Activated CD4-positive, alpha-beta memory T cell treated with anti-CD3 and anti-CD28 coated beads, Interleukin-2, amount 10 ng/mL, durations not matched to agents 7 days and 5 days (primary cell): ENCODE data around the gene ZNF208. TPM values are rescaled to one million over a fixed set of nuclear protein-coding genes. Genes with fewer than 3 reads are reported as not detected.

ENCODE experiments used
- total RNA-seq, 2 experiments: library from RNA; stranded (reverse); gene quantifications; one replicate each; pipeline ENCODE4 v1.2.3, GENCODE V29; 2021

ZNF208 gene
- total RNA-seq, 2 experiments from 2014 or later = 0.78 to 1.9 TPM

Other genes with a start within 250 kb of the ZNF208 start
- gene ZNF100, start 243.4 kb downstream of the ZNF208 start, total RNA-seq = 10 to 100 TPM; 18.9 to 19.5 TPM
- gene ZNF43, start 174.8 kb downstream of the ZNF208 start, total RNA-seq = 10 to 100 TPM; 21.3 to 22.9 TPM
- 1 to 10 TPM; 8.2 to 9.6 TPM for gene ZNF257, start 41.5 kb upstream of the ZNF208 start, total RNA-seq
- gene ZNF676, start 186.0 kb upstream of the ZNF208 start, total RNA-seq = not detected